T1000 (cell line): ENCODE data around the gene CPLX3.
"Not testable (repeated sequence)": the region's sequence is repeated elsewhere in the genome, so short reads cannot be mapped to it uniquely, and the experiment has no call there.

Source experiments
- DNase-seq: peaks from one replicate; lab custom pipeline; 2025; ENCODE audit warnings: mixed read lengths; lab: John Stamatoyannopoulos, UW

The CPLX3 gene, protein sequence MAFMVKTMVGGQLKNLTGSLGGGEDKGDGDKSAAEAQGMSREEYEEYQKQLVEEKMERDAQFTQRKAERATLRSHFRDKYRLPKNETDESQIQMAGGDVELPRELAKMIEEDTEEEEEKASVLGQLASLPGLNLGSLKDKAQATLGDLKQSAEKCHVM

DNA sequence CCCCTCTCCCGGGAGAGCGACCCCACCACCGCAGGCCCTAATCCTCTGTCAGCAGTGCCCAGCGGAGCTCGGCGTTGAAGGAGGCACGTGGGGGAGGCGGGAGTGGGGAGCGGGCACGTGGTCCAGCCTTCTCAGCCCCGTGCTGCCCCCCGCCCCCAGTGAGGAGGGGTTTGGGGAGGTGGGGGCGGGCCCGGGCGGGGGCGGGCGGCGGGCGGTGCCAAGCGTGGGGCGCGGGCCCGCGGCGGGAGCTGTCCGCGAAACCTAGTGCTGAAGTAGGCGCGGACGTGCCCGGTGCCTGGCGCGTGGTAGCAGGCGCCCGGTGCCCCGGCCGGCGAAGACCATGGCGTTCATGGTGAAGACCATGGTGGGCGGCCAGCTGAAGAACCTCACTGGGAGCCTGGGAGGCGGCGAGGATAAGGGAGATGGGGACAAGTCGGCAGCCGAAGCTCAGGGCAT, at the start of gene CPLX3:
Gene CPLX3, plus strand, starts transcription at position 264 of the 456 bp plus-strand sequence. Its CDS starts 77 bp downstream, at position 341.
- DNase-seq, result no peak

DNA sequence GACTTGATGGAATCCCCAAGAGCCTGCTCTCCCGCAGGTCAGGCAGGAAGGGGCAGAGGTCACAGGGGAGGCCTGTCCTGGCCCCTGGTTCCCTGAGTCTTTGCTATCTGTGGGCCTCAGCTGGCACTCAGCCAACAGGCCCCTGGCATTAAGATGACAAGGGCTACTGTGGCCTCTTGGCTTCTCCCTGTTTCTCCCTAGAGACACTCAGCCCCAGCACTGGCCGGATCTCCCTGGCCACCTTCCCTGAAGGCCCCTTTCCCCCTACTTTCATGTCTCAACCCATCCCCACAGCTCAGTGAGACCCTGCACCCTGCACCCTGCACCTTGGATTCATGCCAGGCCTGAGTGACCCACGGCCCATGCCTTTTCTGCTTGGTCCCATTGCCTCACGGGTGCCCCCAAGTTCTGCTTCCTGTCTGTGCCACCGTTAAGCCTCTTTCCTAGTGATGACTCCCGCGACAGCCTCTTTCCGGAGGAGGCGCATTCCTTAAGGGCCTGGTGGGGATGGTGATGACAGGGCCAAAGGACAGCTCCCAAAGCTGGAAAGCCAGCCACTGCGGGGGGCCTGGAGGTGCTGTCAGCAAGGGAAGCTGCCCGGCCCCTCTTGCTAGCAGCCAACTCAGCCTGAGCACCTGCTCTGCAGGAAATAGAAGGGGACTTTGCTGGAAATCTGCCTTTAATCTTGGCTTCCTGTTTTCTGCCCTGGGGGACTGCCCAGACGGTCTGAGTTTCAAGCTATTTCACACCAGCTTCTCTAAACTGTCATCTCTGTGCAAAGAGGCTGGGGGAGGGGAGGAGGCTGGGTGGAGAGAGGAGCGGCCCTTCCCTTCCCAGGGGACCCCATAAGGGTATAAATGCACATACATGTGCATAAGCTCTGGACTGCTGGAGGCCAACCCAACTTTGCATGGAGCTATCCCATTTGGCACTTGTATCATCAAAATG, 49.3 kb upstream of the CPLX3 start:
- DNase-seq, result no peak

DNA sequence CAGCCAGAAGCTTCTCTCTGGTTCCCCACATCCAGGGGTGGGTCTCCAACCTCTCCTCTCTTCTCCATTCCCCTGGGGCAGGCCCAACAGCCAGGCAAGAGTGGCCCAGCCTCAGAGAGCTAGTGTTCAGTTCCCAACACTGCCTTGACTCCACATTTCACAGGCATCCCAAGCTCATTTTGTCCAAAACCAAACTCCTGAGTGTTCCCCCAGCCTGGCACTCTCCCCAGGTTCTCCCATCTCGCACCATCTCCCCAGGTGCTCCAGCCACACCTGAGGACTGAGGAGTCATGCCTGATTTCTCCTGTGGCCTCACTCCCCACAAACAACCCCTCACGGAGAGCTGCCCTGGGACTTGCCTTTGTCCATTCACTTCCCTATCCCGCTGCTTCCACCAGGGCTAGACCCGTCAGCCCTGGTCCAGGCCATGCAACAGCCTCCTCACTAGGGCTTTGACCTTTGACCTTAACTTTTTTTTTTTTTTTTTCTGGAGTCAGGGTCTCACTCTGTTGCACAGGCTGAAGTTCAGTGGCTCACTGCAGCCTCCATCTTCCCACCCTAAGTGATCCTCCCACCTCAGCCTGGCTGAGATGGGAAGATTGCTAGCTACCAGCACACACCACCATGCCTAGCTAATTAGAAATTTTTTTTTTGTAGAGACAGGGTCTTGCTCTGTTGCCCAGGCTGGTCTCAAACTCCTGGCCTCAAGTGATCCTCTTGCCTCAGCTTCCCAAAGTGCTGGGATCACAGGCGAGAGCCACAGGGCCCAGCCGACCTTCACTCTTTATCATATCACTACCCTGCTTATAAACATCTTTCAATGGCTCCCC, 48.4 kb upstream of the CPLX3 start:
- DNase-seq, result no peak

DNA sequence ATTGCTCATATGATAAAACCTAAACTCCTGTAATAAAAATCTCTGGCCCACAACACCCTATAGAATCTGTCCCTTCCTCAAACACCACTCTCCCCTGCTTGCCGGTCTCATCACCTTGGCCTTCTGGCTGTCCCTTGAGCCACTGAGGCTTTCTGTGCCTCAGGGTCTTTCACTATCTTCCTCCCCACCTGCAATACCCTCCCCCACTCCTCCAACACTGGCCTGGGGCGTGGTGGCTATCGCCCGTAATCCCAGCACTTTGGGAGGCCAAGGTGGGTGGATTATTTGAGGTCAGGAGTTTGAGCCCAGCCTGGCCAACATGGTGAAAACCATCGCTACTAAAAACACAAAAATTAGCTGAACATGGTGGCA, 47.8 kb upstream of the CPLX3 start:
- DNase-seq, result no peak

DNA sequence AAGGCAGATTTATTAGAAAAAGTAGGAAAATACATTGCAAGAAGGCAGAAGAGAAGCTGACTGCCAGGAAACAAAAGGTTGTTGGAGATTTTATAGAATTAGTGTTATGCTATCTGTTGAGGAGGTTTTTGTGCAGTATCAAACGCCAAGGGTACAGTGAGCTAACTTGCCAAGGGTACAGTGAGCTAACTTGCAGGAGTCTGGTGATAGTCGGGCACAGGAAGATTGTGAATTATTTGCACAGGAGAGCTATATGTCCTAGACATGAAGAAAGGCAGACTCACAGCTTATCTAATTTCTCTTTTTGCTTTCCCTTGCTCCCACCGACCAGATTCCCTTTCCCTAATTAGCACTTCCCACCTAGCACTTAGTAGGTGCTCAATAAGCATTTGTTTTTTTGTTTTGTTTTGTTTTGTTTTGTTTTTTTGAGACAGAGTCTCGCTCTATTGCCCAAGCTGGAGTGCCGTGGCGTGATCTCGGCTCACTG, 47.2 kb upstream of the CPLX3 start:
- DNase-seq, result no peak

DNA sequence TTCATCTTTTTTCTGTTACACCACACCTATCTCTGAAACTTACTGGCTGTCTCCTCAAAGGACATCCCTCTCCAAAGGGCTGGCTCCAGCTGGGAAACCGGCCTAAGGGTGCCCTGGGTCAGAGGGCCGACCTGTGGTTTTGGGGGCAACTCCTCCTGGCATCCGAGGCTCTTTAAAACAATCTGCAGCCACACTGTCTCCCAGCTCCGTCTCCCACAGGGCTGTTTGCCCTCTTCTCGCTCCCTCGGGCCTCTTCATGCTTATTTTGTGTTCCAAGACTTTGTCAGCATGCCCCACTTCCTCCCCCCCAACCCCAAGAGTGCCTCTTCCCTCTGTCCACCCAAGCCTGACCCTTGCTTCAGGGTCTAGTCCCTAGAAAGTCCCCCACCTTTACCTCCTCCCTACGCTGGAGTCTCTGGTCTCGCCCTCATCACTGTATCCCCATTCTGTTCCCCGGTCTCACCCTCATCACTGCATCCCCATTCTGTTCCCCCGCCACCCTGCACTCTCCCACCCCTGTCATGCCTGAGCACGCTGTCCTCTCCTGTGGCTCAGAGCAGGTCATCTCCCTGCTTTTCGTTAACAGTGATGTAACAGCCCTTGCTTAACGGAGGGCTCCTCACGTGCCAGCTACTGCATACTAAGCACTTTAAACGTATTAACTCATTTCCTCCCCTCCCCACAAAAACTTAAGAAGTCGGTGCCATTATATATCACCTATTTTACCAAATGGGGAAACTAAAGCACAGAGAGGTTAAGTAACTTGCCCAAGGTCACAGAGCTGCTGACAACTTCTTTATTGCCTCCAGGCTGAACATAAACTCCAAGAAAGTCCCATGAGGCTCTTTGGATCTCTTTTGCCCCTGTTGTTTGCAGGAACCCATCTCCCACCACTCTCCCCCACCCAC, 45.6 kb upstream of the CPLX3 start:
- DNase-seq, result no peak

DNA sequence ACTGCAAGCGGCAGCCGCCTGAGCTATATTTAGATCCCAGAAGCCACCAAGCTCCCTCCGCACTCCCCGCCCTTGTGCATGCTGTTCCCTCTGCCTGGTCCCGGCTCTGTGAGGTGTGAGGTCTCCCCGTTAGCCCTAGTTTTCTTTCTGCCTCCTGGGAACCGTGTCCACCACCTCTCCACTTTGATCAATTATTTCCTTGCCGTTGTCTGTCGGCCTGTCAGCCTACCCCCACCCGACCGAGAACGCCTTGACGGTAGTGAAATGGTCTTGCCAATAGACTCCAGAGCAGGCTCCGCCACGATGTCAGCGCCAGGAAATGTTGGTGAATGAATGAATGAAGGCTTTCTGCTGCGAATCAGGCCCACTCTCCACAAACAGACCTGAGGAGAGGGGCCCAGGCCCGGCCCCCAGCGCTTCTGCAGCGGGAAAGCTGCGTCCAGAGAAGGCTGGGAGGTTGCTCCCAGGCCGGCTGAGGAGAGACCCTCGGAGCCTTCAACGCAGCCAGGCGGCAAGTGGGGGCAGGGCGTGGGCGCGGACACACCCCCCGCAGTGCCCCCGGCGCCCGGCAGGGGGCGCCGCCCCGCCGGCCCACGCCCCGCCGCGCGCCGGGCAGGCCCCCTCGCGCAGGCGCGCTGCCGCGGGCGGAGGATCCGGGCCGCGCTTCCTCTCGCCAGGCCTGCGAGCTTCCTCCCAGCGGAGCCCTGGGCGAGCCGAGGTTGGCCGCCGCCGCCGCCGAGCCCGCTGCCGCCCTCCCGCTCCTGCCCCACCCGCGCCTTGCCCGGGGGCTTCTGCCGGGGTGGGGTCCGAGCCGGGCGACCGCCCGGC, 44.8 kb upstream of the CPLX3 start, which contains the start of gene CSK:
Gene CSK, plus strand, starts transcription at position 650 of the 828 bp plus-strand sequence. CDS start 16,218 bp downstream, outside the sequence.
- peak; percentile 36 for DNase-seq

DNA sequence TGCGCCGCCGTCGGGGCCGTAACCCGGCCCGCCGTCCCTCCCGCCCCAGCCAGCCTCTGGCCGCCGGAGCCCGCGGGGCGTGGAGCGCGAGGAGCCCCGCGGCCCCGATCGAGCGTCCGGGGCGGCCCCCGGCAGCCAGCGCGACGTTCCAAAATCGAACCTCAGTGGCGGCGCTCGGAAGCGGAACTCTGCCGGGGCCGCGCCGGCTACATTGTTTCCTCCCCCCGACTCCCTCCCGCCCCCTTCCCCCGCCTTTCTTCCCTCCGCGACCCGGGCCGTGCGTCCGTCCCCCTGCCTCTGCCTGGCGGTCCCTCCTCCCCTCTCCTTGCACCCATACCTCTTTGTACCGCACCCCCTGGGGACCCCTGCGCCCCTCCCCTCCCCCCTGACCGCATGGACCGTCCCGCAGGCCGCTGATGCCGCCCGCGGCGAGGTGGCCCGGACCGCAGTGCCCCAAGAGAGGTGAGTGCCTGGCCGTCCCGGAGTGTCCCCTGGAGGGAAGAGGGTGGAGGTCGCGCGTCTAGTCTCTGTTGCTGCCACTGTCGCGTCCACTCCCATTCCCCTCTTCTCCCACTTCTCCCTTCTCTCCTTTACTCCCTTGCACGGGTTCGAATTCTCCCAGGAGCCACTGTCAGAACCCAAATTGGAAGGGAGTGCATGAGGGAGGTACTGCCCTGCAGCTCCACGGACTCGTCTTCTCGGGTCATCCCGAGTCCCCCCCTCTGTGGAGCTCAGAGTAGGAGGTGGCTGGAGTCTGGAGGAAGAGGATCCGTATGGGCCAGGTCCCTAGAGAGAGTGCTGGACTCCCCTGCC, 44.0 kb upstream of the CPLX3 start:
- no peak for DNase-seq

DNA sequence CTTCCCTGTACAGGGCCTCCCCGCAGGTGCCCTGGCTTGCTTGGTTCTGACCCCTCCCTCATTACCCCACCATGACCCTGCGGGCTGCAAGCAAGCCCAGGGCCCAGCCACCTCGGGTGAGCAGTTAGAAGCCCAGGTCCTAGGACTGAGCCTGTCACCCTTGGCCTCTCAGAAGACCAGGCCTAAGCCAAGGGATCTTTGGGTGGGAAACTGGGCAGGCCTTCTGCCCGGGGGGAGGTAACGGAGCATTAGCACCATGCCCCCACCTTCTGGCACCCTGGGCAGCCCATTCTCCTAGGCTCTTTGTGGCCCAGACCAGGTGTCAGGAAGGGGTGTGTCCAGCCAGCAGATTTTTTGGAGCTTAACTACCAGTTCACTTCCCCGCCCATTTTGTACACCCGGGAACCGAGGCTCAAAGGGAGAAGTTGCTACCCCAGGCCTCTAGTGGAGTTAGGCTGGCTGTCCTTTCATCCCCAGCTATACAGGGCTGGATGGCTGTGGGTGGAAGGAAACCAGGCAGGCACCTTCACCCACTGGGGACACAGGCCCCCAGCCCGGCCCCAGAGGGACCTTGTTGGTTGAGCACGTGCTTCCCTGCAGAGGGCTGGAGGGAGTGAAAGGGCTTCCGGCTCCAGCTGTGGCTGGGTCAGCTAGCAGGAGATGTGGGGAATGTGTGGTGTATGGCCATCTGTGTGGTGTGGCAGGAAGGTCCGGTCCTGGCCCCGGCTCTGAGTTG, 43.2 kb upstream of the CPLX3 start:
- DNase-seq, result no peak

DNA sequence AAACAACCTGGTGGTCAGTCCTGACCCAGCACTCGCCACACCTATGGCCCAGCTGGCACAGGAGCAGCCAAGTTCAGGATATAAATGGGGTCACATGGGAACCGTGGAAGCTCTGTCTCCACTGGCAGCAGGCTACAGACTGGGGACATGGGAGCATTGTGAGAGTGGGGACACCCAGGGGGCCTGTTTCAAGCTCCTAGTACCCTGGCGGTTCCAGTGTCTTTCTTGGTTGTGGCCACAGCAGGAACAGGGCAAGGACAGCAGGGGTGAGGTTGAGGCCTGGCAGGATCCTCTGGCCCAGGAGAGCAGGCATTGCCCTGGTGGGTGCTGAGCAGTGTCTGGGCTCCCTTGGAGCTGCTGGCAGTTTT, 42.6 kb upstream of the CPLX3 start:
- no peak for DNase-seq

DNA sequence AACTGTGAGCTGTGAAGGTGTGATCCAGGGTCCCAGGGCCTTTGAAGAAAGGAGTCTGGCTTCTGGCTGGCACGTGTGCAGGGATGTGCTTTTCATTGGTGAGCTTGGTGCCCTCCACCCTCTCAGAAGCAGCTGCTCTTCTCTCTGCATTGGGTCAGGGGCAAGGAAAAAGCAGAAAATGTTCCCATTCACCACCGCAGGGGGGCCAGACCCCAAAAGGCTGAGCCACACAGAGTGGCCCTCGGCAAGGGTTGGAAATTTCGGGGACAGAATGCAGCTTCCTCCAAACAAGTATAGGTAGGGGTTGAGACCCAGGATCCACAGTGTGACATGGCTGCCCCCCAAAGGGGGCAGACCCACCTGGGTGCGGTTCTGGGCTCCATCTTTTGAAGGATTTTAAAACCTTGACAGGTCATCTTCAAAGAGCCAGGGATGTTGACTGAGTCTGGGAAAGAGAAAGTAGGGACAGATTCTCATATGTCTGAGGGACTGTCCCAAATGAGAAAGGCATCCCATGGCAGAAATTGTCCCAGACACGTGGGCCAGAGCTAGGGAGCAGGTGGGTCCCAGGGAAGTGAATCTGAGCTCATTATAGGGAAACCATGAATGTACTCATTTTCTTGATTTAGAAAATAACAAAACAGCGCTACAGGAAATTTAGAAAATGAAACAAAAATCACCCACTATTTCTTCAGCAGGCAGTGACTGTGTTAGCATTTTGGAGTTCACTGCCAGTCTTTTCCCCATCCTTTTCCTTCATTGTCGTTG, 41.8 kb upstream of the CPLX3 start:
- no peak for DNase-seq

DNA sequence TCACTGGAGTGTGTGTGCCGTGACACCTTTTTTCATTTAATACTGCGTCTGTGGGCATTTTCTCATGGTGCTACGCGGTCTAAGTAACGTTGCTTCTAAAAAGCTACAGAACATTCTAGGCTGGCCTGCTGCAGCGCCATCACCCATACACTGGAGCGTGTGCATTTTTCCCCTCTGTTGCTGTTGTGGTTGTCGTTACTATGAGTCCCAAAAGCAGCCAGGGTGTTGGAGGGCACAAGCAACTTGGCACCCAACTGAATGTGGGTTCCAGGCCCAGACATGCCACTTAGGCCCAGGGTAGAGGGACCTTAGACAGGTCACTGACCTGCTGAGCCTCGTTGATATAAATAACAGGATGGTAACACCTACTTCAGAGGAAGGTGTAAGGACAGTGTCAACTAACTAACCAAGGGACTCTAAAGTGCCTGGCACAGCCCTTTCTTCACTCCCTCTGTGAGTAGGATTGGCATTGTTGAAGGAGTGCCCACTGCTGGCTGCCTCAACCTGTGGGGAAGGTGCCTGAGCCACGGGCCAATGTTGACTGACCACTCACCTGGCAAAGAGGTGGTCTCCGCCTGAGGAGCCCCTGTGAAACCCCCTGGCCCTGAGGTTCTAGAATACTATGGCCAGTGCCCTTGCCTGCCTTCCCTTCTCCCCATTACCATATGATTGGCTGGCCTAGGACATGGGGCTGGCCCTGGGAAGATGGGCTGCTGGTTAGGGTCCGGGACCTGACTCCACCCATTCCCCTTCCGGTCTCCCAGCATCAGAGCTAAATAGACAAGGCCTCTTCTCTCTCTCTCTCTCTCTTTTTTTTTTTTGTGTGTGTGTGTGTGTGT, 41.0 kb upstream of the CPLX3 start:
- no peak for DNase-seq

DNA sequence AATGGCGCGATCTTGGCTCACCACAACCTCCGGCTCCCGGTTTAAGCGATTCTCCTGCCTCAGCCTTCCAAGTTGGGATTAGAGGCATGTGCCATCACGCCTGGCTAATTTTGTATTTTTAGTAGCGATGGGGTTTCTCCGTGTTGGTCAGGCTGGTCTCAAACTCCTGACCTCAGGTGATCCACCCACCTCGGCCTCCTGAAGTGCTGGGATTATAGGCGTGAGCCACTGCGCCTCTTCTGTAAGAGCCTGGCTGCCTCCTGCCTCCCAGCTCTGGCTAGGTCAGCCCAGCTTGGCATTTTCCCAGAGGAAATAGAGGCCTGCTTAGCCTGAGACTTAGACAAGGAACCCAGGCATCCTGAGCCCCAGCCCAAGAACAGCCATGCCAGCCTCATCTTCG, 40.3 kb upstream of the CPLX3 start:
- not testable (repeated sequence) for DNase-seq

DNA sequence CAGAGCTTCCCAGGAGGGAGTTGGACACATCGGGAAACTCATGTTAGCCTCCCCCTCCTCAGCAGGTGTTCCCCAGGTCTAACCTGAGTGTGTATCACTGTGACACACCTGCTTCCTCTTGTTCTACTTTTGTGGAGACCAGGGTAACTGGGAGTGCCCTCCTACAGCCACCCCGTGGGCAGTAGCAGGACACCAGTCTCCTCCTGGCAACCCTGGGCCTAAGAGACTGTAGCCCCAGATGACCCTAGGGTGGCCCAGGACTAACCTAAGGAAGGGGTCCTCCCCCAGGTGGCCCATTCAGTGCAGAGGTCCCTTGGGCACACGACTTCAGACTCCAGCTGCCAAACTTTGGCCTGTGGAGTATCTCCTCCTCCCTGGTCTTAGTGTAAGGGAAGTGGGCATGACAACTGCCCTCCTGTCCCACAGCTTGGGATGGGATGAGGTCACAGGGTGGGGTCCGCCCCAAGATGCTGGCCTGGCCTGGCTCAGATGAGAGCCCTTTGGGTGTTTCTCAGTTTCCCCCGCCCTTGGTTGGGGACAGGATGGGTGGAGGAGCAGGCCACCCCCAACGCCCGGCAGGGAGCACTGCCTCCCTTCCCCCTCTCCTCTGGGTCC, 39.8 kb upstream of the CPLX3 start:
- DNase-seq, result no peak

DNA sequence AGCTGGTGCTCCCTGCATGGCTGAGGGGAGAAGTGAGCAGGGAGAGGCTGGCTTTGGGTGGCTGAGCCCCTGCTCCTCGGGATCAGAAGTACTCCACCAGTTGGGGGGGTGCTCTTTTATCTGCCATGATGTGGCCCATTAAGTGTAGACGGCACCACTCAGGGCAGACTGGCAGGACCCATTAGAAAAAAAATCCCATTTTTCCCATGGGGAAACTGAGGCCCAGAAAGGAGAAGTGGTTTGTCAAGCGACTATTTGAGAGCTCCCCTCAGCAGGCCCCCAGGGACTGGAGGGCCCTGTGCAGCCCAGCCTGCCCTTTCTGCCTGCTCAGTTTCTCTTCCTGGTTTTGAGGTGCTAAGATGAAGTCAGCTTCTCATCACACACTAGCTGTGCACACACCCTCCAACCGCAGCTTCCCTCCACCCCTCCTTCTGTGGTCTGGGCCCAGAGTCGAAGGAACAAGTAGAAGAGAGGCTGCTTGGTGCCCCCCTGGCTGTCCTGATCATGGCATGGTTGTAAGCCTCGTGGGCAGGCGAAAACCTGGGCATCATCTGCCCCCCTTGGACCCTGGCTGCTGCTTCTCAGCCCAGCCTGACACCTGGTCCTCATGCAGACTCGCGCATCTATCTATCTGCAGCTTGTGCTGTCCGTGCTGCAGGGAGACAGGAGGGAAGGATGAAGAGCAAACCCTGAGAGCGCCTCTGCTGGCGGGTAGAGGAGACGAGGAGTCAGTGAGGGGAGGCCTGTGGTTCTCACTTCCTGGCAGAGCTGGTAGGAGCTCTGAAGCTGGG, 39.0 kb upstream of the CPLX3 start:
- DNase-seq, result no peak
